A549 (cell line): Measurements from ENCODE around the gene RAB30. TPM values are rescaled to one million over a fixed set of nuclear protein-coding genes. Genes with fewer than 3 reads are reported as not detected.
A peak's percentile ranks its signal among the peaks of the same experiment; 100 is the strongest.

ENCODE experiments used
- ATAC-seq, 2 experiments: fragments of 200-7000 bp in 1 of 2; fragments of >200 bp in 1 of 2; cut with Nextera tagmentation in 1 of 2; cut with Tn5 transposase in 1 of 2; 3 replicates each; pipeline versions ENCODE4 v1.8.0 to v1.9.1; 2018 to 2020; ENCODE audit warnings: mild to moderate bottlenecking in 1 of 2, moderate library complexity in 1 of 2
- CTCF ChIA-PET: fragments of 300-600 bp; sonication (Branson Sonifier 250); formaldehyde crosslinking; extraction: SDS; loops from one replicate; lab custom pipeline; 2021; ENCODE audit warnings: antibody characterized with exemption, inconsistent platforms; lab: Yijun Ruan, JAX
- POLR2A ChIA-PET: fragments of 350-600 bp; formaldehyde crosslinking; extraction: SDS; loops from one replicate; lab custom pipeline; 2021; ENCODE audit warnings: antibody characterized with exemption, inconsistent platforms; lab: Yijun Ruan, JAX
- DNase-seq, 2 experiments: peaks; one replicate each; pipeline versions ENCODE4 v3.0.0 to v3.0.0-alpha.2; 2011 to 2016; ENCODE audit warnings: low read depth in 1 of 2, low spot score in 1 of 2
- FAIRE-seq: peaks from 2 replicates; lab custom pipeline; 2011; peaks lifted over from hg19 to GRCh38; lab: Jason Lieb, UNC
- H3K27ac ChIP-seq, 2 experiments: fragments of >200 bp; sonication (Bioruptor Twin); formaldehyde crosslinking; 3 replicates each; pipeline ENCODE4 v1.5.1; 2016 to 2017
- H3K4me1 ChIP-seq: fragments of >200 bp; sonication (Bioruptor Twin); formaldehyde crosslinking; 3 replicates; pipeline ENCODE4 v1.6.1; 2016
- H3K4me2 ChIP-seq: fragments of >200 bp; sonication (Bioruptor Twin); formaldehyde crosslinking; 3 replicates; pipeline ENCODE4 v1.6.1; 2016
- H3K4me3 ChIP-seq: fragments of >200 bp; sonication (Bioruptor Twin); formaldehyde crosslinking; 3 replicates; pipeline ENCODE4 v1.5.1; 2016
- H3K9me3 ChIP-seq: fragments of >200 bp; sonication (Bioruptor Twin); formaldehyde crosslinking; 3 replicates; pipeline ENCODE4 v1.6.1; 2016
- ATOH8 ChIP-seq: fragments of 250-450 bp; sonication (Bioruptor Pico); IDR thresholded peaks from 2 replicates; pipeline ENCODE4 v1.5.0; 2020; ENCODE audit warnings: low read depth, mild to moderate bottlenecking, moderate library complexity
- CBX8 ChIP-seq: fragments of 200-600 bp; sonication (generic); IDR thresholded peaks from 2 replicates; pipeline ENCODE4 v1.6.1; 2016
- CHD4 ChIP-seq: fragments of 200-600 bp; sonication (generic); IDR thresholded peaks from 2 replicates; pipeline ENCODE4 v1.6.1; 2016; ENCODE audit warnings: antibody characterized with exemption, mild to moderate bottlenecking, borderline replicate concordance
- EHMT2 ChIP-seq: fragments of 200-600 bp; sonication (generic); IDR thresholded peaks from 2 replicates; pipeline ENCODE4 v1.6.1; 2016; ENCODE audit warnings: antibody characterized with exemption, low read depth, mild to moderate bottlenecking, moderate library complexity
- ELK1 ChIP-seq: fragments of 150-350 bp; IDR thresholded peaks from 2 replicates; pipeline ENCODE4 v1.6.1; 2014; ENCODE audit warnings: low read depth, mild to moderate bottlenecking, low read length
- EP300 ChIP-seq, 2 experiments: fragments of >200 bp; sonication (Bioruptor Twin); formaldehyde crosslinking; IDR thresholded peaks; 2 replicates in 1 of 2; 3 replicates in 1 of 2; pipeline ENCODE4 v1.6.1; 2016 to 2017
- ESRRA ChIP-seq: fragments of 150-350 bp; IDR thresholded peaks from 2 replicates; pipeline ENCODE4 v1.6.1; 2014; ENCODE audit warnings: mild to moderate bottlenecking, low read length, borderline replicate concordance
- FOSB ChIP-seq: fragments of 250-450 bp; sonication (Bioruptor Pico); IDR thresholded peaks from 2 replicates; pipeline ENCODE4 v1.5.0; 2020; ENCODE audit warnings: mild to moderate bottlenecking, moderate library complexity
- GATA3 ChIP-seq: IDR thresholded peaks from 2 replicates; pipeline ENCODE4 v1.6.1; 2012; ENCODE audit warnings: borderline replicate concordance
- HES2 ChIP-seq: fragments of >200 bp; sonication (Bioruptor Twin); formaldehyde crosslinking; IDR thresholded peaks from 2 replicates; pipeline ENCODE4 v1.6.1; 2016
- HOXB13 ChIP-seq: fragments of 250-450 bp; sonication (Bioruptor Pico); IDR thresholded peaks from 2 replicates; pipeline ENCODE4 v1.5.0; 2020; ENCODE audit warnings: low read depth, mild to moderate bottlenecking, moderate library complexity
- HOXB5 ChIP-seq: fragments of 250-450 bp; sonication (Bioruptor Pico); IDR thresholded peaks from 2 replicates; pipeline ENCODE4 v1.5.0; 2020; ENCODE audit warnings: mild to moderate bottlenecking, moderate library complexity
- JUN ChIP-seq, 2 experiments: fragments of >200 bp; sonication (Bioruptor Twin); formaldehyde crosslinking; IDR thresholded peaks; 2 replicates in 1 of 2; 3 replicates in 1 of 2; pipeline ENCODE4 v1.6.1; 2016 to 2017
- JUNB ChIP-seq: fragments of >200 bp; sonication (Bioruptor Twin); formaldehyde crosslinking; IDR thresholded peaks from 2 replicates; pipeline ENCODE4 v1.6.1; 2016
- KDM5A ChIP-seq: fragments of 200-600 bp; sonication (generic); IDR thresholded peaks from 2 replicates; pipeline ENCODE4 v1.6.1; 2016; ENCODE audit warnings: antibody characterized with exemption, mild to moderate bottlenecking
- MAFK ChIP-seq: fragments of 450-650 bp; IDR thresholded peaks from 2 replicates; pipeline ENCODE4 v1.6.1; 2014; ENCODE audit not compliant: partially characterized antibody
- MAZ ChIP-seq: fragments of 150-350 bp; IDR thresholded peaks from 2 replicates; pipeline ENCODE4 v1.6.1; 2014; ENCODE audit warnings: antibody characterized with exemption, low read depth, low read length, borderline replicate concordance
- POLR2AphosphoS2 ChIP-seq: conservative IDR thresholded peaks from 2 replicates; pipeline ENCODE4 v1.6.1; 2012; ENCODE audit warnings: low read length, improper control_type of control experiment, inconsistent platforms
- RCOR1 ChIP-seq: fragments of 150-350 bp; IDR thresholded peaks from 2 replicates; pipeline ENCODE4 v1.6.1; 2014; ENCODE audit warnings: antibody characterized with exemption, low read length, low read depth
- RFX5 ChIP-seq: fragments of 450-650 bp; IDR thresholded peaks from 2 replicates; pipeline ENCODE4 v1.7.1; 2014; ENCODE audit warnings: antibody characterized with exemption, mild to moderate bottlenecking, moderate library complexity
- SREBF2 ChIP-seq: fragments of 450-650 bp; IDR thresholded peaks from 2 replicates; pipeline ENCODE4 v1.6.1; 2014; ENCODE audit warnings: mild to moderate bottlenecking, moderate library complexity
- TP53 ChIP-seq: fragments of 250-450 bp; sonication (Bioruptor Pico); IDR thresholded peaks from 2 replicates; pipeline ENCODE4 v1.5.0; 2021; ENCODE audit warnings: mild to moderate bottlenecking, moderate library complexity
- ZC3H11A ChIP-seq: fragments of 450-650 bp; IDR thresholded peaks from 2 replicates; pipeline ENCODE4 v1.6.1; 2014; ENCODE audit warnings: antibody characterized with exemption, mild to moderate bottlenecking
- ZSCAN20 ChIP-seq: fragments of 250-450 bp; sonication (Bioruptor Pico); IDR thresholded peaks from 2 replicates; pipeline ENCODE4 v1.8.0; 2022; ENCODE audit warnings: mild to moderate bottlenecking, moderate library complexity
- polyA plus RNA-seq, 4 experiments: library from polyadenylated mRNA; depleted of rRNA in 3 of 4; stranded (reverse); fragments of >200 nt; fragmentation: RNase III in 1 of 4; extraction: RNeasy Plus Mini Kit Qiagen cat#74134 plus additional on column Dnase treatment in 1 of 4; gene quantifications; 2 replicates in 3 of 4; 3 replicates in 1 of 4; pipeline ENCODE4 v1.2.3, GENCODE V29; 2011 to 2017
- TF ChIP-seq, protein P1 (sequence below): IDR thresholded peaks from 2 replicates; pipeline ENCODE4 v1.6.1; 2012
- TF ChIP-seq, protein P2 (sequence below): fragments of 200-600 bp; sonication (generic); IDR thresholded peaks from 2 replicates; pipeline ENCODE4 v1.6.1; 2016; ENCODE audit warnings: antibody characterized with exemption, mild to moderate bottlenecking, moderate library complexity

The RAB30 gene
- polyA plus RNA-seq, 2 of the 4 experiments (the other 2 are of a cell fraction) = 4.2 to 6.2 TPM

DNA sequence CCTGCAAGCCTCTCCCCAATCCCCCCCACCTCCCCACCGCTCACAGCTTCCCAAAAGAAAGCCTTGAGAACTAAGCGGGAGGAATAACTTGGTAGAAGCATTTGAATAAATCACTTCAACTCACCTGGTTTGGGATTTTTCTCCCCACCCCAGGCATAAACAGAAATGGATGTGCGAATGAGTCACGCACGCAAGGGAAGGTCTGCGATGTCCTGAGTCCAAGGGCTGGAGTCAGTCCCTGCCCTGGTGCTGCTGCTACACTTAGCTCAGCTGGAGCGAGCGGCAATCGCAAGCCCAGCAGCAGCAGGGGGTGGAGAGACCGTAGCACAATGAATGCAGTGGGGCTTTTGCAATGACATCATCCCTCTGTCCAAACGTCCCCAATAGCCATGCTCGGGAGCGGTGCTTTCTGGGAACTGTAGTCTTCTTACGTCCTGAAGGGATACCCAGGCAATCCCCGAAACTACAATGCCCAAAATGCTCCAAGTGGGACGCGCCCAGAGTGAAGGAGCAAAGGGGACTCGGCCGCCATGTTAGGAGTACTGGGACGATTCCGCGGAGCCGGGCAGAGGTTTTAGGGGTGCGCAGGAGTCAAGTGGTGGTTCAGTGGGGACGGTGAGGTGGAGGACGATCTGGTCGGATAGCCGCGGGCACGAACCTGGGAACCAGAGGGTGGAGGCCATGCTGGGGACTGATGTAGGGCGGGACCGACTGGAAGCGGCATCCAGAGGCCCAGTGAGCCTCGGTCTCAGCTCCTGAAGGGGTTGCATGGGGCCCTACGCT is at the start of gene RAB30 (continued):
- TF ChIP-seq ATOH8 (CRISPR knock-in tag) (no peak), HES2 (no peak), JUN (IDR thresholded peaks at IDR 0.05) (peak; percentile 44 to 83; a peak in 4 of 5 replicates), FOSB (CRISPR knock-in tag) (no peak), EP300 (IDR thresholded peaks at IDR 0.05) (no peak), RFX5 (no peak), KDM5A (0 out of 2 replicates have a peak, but pooled peaks have one; percentile 29), ELK1 (no peak), SREBF2 (no peak), CHD4 (no peak), RCOR1 (no peak), HOXB5 (CRISPR knock-in tag) (no peak), POLR2AphosphoS2 (no peak), CBX8 (no peak), HOXB13 (CRISPR knock-in tag) (no peak), ZC3H11A (no peak)
- TF ChIP-seq, protein P1, sequence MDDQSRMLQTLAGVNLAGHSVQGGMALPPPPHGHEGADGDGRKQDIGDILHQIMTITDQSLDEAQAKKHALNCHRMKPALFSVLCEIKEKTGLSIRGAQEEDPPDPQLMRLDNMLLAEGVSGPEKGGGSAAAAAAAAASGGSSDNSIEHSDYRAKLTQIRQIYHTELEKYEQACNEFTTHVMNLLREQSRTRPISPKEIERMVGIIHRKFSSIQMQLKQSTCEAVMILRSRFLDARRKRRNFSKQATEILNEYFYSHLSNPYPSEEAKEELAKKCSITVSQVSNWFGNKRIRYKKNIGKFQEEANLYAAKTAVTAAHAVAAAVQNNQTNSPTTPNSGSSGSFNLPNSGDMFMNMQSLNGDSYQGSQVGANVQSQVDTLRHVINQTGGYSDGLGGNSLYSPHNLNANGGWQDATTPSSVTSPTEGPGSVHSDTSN = no peak

DNA sequence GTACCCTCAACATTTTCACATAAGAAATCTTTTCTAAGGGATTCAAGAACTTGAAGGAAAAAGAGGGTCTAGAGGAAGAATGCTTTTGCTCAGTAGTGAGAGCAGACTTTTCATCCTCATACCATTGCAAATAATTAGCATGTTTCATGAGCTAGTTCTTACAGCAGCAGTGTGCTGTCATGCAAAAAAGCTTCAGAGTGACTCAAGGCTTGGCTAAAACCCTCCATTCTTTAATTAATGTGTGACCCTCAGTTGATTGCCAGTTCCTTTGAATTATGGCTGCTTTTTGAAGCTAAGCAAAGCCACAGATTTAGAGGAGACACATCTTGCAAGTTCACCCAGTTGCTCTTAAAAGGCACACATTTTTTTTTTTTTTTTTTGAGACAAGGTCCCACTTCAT is 48.6 kb upstream of the RAB30 start:
- TF ChIP-seq EHMT2 = no peak
- TF ChIP-seq, protein P2, sequence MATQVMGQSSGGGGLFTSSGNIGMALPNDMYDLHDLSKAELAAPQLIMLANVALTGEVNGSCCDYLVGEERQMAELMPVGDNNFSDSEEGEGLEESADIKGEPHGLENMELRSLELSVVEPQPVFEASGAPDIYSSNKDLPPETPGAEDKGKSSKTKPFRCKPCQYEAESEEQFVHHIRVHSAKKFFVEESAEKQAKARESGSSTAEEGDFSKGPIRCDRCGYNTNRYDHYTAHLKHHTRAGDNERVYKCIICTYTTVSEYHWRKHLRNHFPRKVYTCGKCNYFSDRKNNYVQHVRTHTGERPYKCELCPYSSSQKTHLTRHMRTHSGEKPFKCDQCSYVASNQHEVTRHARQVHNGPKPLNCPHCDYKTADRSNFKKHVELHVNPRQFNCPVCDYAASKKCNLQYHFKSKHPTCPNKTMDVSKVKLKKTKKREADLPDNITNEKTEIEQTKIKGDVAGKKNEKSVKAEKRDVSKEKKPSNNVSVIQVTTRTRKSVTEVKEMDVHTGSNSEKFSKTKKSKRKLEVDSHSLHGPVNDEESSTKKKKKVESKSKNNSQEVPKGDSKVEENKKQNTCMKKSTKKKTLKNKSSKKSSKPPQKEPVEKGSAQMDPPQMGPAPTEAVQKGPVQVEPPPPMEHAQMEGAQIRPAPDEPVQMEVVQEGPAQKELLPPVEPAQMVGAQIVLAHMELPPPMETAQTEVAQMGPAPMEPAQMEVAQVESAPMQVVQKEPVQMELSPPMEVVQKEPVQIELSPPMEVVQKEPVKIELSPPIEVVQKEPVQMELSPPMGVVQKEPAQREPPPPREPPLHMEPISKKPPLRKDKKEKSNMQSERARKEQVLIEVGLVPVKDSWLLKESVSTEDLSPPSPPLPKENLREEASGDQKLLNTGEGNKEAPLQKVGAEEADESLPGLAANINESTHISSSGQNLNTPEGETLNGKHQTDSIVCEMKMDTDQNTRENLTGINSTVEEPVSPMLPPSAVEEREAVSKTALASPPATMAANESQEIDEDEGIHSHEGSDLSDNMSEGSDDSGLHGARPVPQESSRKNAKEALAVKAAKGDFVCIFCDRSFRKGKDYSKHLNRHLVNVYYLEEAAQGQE = no peak
- TF ChIP-seq ESRRA = no peak
- TF ChIP-seq ZSCAN20 (CRISPR knock-in tag) = no peak
- no peak for TF ChIP-seq GATA3
- no peak for TF ChIP-seq ZC3H11A
- no peak for TF ChIP-seq JUNB
- TF ChIP-seq ATOH8 (CRISPR knock-in tag) = no peak
- no peak for TF ChIP-seq KDM5A
- TF ChIP-seq MAFK = no peak
- no peak for TF ChIP-seq MAZ
- no peak for TF ChIP-seq TP53 (CRISPR knock-in tag)
- Histone ChIP-seq H3K4me2 (no peak overlapping the region), H3K4me1 (peaks cover 5% of the 10 kb centered on the region; the same call in 1 of the 3 replicates), H3K9me3 (no peaks in the 10 kb centered on the region), H3K27ac (no peak overlapping the region), H3K4me3 (no peak overlapping the region)
- ATAC-seq = no peak
- POLR2A ChIA-PET = interaction anchor here (0.6 kb wide), 1 partner anchor 12 kb away, joined by 3 read pairs; no protein-coding TSS in a partner anchor
- no peak for FAIRE-seq
- DNase-seq = no peak
- CTCF ChIA-PET = interaction anchor here (0.6 kb wide), 1 partner anchor 559 kb away, joined by 4 read pairs; no protein-coding TSS in a partner anchor
